HL-60/S4 treated with phorbol 12-myristate 13-acetate at 8.2 ng/mL for 4 days and 3 days (cell line): ENCODE results near the gene ARHGEF11.

Source experiments
- in situ Hi-C: fragments of 300-500 bp; cut with MboI; formaldehyde crosslinking; loops from 2 replicates; pipeline ENCODE4 v1.15.0; 2022; ENCODE audit warnings: low sequenced_read_pairs

ARHGEF11 gene

DNA sequence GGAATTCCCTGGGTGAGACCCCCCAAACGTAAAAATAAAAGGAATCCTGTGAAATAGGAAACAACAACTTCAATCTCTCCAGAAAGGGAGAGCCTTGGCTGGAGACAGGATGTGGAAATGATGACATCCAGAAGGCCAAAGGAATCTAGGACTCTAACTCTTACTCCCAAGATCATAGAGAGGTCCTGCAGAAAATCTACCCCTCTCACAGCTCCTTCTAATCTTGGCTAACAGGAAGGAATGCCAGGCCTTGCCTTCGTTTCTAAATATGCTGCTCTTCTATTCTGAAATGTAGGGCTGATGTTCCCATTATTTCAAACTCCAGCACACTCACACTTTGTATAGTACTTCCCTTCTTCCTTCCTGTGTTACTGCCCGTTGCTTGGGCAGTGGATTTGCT is 40.7 kb downstream of the ARHGEF11 start:
- in situ Hi-C loops, result no loop called here

DNA sequence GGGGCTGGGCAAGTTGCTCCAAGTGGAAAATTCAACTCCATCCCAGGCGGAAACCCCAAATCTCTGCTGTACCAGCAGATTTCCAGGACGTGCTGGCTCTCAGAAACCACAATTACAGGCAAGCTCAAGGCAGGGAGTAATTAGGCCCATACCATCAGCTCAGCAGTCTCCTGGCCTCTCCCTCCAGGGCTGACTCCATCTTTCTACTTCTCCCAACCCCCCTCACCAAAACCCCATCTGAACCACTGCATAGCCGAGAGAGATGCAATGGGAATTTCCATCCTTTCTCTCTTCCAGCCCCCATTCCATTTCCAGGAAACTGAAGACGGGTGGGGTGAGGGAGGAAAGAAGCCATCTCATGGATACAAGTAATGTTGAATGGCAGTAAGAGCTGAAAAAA is 41.2 kb downstream of the ARHGEF11 start:
- in situ Hi-C loops, result no loop called here

DNA sequence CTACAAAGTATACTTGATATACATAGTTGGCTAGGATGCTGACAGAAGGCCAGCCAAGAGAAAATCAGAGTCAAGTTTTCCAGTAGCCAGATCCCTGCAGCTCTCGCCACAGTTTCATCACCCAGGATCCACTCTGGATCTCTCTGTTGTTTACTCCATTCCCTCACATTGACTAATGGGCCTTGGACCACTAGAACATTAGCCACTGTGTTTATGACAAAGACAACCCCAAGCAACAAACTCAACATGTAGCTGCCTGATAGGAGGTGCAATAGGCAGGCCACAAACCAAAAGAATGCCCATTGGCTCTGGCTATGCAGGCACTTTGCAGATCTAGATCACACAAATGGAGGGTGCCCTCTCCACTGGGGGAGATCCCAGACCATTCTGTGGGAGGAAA is 44.2 kb downstream of the ARHGEF11 start:
- in situ Hi-C loops, result no loop called here

DNA sequence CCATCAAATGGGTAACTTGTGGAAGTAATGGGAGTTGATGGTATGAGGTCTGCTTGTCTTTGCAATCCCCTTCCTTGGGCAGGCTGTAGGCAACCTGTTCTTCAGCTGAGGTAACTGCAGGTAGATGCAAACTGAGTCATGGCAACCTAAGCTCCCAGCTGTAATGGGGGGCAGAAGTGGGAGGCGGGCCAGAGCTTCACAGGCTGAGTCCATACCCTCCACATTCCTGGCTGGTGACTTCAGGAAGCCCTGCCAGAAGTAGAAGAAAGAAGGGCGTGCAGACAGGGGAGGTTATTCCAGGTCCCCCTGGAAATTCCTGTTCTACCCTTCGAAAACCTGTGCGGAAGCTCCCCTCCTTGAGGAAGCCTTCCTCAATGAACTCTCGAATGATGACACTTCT is 44.9 kb downstream of the ARHGEF11 start:
- in situ Hi-C loops, result no loop called here

DNA sequence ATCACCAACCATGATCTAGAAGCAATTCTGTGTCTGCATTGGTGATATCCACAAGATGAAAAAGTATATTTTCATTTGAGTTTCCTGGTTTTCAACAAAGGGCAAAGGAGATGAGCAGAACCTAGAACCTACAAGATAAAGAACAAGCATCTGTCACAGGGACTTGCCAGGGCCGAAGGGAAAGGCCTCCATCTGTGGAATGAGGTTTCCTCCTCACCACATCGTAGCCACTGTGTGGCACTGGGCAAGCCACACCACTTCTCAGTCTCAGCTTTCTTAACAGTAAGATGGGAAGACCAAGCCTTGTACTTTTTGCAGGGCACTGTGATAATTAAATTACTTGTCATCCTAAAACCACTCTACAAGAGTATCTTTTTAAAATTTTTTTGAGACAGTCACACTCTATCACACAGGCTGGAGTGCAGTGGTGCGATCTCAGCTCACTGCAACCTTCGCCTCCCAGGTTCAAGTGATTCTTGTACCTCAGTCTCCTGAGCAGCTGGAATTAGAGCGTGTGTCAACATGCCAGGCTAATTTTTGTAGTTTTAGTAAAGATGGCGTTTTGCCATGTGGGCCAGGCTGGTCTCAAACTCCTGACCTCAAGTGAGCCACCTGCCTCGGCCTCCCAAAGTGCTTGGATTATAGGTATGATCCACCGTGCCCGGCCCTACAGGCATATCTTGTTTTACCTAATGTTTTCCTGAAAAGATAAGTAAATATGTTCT is 45.8 kb downstream of the ARHGEF11 start:
- in situ Hi-C loops, result no loop called here

DNA sequence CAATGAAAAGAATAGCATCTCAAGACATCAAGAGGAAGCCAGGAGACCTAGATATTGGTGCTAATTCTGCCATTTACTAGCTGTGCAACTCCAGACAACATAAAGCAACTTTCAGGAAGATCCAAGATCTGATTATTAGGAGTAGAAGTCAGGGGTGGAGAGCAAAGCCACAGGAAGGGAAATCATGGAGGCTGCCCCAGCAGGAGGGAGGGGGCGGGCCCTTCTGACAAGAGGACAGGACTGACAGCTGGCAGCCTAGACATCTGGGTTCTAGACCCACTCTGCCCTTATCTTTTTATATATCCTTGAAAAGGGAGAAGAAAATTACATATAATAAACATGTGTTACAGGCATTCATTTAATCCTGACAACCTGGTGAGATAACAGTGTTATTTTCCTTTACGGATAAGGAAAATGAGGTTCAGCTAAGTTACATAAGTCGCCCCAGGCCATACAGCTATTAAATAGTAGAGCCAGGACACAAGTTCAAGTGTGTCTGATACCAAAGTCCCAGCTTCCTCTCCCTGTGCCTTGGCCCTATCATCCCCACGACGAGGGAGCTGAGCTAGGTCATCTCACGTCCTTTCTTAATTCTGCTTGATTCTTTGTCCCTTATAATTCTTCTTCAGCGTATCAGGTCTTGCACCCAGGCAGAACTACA is 46.6 kb downstream of the ARHGEF11 start:
- in situ Hi-C loops, result no loop called here

DNA sequence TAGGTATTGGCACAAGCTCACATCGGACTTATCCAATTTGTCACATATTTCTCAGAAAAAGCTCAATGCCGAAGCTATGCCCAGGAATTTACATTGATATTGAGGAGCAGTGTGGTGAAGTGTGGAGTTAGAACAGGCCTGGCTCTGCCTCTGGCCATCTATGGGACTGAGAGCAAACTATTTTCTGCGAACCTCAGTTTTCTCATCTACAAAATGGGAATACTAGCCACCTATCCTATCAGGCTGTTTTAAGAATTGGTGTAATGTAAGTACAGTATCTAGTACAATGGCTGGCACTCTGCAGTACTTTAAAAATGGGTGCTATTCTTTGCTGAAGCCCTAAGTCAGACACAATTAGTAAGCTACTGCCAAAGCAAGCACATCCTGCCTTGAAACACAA is 47.2 kb downstream of the ARHGEF11 start:
- in situ Hi-C loops, result no loop called here

DNA sequence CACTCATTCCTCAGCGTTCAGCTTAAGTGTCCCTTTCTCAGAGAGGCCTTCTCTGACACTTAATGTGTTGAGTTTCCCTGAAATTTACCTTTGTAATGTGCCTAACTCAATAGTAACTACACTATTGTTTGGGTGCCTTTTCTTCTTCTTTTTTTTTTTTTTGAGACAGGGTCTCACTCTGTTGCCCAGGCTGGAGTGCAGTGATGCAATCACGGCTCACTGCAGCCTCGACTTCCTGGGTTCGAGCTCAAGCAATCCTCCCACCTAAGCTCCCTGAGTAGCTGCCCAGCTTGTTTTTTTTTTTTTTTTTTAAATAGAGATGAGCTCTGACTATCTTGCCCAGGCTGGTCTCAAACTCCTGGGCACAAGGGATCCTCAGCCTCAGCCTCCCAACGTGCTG is 50.1 kb downstream of the ARHGEF11 start:
- in situ Hi-C loops, result no loop called here

DNA sequence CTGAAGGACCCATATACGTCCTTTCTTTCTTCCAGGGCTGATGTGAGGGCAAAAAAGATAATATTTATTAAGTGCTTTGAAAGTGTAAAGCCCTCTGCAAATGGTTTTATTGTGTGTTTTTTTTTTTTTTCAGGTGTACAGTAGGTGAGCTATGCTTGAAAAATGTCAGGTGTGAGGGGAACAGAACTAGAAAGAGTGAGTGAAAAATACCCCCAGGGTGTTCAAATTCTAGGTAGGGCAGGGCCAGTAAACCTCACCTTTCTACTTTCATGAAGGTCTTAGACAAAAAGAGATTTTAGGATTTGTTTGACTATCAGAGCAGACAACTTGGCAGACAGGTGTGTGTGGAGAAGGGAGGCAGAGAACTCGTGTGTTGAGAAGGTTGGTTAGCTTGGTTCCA is 51.3 kb downstream of the ARHGEF11 start:
- in situ Hi-C loops, result no loop called here

DNA sequence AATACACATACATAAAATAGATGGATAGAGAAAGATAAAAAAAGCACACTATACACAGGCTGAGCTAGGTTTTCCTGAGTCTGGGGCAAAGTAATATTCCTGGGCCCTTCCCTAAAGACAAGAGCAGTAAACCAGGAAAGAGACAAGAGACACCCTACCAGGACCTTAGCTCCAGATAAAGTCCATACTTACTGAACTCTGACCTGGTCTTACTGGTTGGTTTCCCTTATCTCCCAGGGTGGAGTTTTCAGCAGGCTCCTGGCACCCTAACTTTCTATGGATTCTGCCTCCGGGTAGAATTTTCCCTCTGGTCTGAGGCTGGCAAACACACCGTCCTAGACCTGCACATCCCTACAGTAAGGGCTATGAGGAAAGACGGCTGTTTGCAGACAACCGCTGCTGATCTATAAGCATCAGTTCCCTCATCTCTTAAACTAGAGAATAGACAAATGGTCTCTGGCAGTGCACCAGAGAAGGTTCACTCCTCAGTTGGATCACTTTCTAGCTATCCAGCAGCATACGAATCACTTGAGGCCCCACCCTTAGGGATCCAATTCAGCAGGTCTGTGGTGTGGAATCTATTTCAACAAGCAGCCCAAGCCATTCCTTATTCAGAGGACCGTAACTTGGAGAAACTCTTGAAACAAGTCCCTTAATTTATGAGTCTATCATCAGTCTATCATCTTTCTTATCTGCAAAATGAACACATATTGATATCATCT is 52.0 kb downstream of the ARHGEF11 start:
- in situ Hi-C loops, result no loop called here

DNA sequence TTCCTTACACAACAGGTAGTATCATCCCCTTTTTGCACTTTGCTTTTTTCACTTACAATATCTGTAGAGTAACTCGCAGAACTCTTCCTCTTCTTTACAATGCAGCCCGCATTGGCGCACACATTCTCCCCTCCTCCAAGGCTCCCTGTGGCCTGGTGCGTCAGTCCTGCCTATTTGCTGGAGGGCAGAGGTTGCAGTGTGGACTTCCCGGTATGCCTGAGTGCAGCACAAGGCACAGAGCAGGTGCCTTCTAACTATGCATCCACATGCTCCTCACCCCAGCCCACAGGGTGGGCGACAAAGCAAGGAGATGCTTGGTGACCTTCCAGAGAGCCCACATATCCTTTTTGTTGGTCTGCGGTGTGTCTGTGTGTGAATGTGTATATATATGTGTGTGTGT is 53.3 kb downstream of the ARHGEF11 start:
- in situ Hi-C loops, result no loop called here

DNA sequence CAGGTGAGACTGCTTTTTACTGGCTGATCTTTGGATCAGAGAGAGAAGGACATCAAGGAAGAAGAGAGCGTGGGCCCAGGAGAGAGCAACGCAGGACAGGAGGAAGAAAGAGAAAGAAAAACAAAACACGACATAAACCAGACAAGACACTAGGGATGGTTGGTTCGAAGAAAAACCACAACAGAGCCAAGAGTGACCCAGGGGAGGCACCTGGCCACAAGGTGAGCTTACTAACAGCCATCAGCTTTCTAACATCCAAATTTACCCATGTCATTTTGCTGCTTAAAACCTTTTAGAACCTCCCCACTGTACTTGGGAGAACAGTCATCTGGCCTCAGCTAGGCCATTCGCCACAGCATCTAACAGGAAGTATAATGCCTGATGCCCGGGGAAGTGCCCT is 57.8 kb downstream of the ARHGEF11 start:
- in situ Hi-C loops, result no loop called here

DNA sequence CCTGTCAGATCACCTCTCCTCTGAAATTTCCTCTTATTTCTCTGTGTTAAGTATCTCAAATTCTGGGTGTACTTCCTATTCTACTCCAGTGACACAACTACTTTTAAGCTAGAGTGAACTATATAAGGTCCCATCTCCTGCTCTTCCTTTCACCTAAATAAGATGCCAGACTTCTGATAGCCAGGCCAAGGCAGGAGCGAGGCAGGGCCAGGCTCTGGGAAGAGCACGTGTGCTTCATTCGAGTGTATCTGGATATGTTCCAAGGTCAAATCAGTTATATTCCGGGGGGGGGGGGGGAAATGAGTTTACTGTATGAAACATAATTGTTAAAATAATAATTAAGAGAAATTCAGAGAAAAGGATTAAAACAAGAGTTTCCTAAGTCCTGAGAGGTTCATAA is 65.0 kb downstream of the ARHGEF11 start:
- in situ Hi-C loops, result no loop called here

DNA sequence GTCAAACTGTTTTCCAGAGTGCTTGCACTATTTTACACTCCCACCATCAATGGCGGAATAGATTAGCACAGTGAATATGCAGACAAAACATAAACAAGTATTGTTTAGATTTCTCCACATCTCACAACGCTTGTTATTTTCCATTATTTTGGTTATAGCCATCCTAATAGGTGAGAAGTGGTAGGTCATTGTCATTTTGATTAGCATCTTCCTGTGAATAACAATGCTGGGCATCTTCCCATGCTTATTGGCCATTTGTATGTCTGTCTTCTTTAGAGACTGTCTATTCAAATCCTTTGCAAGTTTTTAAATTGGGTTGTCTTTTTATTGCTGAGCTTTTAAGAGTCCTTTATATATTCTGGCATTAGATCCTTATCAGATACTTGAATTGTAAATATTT is 70.5 kb downstream of the ARHGEF11 start:
- in situ Hi-C loops, result no loop called here

DNA sequence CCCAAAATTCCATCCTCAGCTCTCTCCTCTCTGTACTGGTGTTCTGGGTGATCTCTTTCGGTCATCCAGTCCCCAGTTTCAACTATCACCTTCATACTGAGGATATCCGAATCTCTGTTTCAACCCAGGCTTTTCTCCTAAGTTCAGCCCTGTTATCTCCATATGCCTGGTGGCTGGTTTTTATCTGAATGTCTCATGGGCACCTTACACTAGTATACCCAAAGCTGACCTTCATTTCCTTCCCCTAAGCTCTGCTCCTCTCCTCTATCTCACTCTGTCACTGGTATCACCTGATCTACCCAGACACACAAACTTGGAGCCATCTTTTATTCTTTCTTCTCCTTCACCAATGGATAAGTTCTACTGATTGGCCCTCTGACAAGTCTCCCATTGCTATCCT is 72.1 kb downstream of the ARHGEF11 start:
- in situ Hi-C loops, result no loop called here

DNA sequence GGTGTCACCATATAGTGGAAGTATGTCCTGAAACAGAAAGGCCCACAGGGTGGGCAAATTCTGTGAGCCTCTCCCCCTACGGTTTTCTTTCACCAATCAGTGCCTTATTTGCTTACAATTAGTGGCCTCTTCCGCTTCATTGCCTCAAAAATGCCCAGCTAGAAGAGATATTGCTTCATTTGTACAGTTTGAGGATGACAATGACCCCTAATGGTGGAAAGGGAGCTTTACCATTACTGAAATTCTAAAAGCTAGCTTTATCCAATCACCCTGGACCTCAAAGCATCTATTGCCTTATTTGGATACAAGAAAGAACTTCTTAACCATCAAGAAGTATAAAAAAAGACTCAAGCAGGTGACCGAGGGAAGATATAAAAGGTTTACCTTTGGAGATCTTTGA is 75.5 kb downstream of the ARHGEF11 start:
- in situ Hi-C loops, result no loop called here

DNA sequence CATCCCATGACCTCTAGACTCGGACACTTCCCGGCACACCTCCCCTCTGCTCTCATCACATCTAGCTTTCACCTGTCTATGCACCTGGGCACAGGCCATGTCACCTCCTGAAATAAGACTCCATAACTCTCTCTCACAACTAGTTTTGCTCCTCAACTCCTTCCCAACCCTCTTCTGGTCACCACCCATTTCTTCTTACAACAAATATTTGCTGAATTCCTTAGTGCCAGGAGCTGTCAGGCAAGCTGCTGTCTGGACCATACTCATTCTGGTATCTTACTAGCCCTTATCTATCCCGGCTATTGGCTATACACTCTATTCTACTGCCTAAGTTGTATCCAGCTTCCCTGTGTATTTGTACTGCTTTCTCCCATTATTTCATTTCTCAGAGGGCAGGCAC is 76.0 kb downstream of the ARHGEF11 start:
- in situ Hi-C loops, result no loop called here

DNA sequence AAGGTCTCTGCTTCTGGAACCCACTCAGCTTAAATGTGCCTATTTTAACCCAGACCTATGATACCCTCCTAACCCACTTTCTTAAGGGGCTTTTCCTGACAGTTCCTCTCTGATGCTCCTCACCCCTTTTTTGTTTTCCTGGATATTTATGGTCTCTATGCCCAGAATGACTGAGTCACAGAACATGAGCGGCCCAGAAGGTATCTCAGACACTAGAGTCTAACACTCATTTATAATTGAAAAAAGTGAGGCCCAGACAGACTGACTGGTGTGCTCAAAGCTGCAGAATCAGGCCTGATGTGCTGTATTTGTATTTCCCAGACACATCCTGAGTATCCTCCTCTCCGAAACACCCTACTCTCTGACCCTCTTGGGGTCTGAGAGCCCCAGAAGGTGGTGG is 81.1 kb downstream of the ARHGEF11 start:
- in situ Hi-C loops, result no loop called here

DNA sequence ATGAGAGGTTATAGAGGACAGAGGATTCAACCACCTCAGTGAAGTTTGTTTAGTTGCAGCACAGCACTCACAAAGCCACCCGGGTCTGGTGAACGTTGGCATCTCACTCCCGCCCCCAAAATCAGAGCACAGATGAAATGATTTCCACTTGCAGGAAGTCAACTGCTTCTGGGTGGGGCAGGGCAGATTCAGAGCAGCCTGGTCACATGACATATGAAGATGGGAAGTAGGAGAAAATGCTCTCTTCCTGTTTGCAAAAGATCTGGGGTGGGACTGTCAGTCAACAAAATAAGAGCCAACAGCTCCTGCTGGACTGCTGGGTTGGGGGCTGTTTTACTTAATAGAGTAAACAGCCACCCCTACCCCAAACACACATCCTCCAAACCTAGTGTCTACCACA is 81.9 kb downstream of the ARHGEF11 start:
- in situ Hi-C loops, result no loop called here

DNA sequence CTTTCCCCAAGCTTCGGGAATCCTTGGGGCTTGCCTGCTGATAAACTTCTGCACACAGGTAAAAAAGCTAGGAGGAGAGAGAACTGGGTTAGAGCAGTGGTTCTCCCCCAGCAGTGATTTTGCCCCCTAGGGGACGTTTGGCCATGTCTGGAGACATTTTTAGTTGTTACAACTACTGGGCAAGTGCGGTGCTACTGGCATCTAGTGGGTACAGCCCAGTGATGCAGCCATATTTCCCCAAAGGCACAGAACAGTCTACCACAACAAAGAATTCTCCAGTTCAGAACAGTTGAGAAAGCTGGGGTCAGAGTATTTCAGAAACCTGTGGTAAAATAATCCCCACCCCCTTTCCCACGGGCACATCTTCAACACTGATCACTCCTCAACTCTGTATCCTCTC is 83.8 kb downstream of the ARHGEF11 start:
- in situ Hi-C loops, result no loop called here

DNA sequence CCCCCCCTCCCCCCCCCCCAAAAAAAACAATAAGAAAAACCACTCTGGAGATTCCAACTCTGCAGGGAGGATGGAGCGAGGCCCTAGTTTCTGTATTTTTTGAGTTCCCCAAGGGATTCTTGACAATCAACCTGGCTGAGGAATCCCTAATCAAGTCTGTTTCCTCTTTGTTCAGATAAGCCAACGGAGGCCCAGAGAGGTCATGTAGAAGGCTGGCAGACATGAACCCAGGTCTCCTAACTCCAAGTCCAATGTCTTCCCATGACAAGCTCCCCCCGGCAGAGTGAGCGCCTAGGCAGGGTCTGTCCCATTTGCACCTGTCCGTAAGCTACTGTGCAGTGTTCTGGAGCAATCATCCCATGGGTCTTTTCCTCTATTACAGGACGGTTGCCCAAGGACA is 85.6 kb downstream of the ARHGEF11 start:
- in situ Hi-C loops, result no loop called here

DNA sequence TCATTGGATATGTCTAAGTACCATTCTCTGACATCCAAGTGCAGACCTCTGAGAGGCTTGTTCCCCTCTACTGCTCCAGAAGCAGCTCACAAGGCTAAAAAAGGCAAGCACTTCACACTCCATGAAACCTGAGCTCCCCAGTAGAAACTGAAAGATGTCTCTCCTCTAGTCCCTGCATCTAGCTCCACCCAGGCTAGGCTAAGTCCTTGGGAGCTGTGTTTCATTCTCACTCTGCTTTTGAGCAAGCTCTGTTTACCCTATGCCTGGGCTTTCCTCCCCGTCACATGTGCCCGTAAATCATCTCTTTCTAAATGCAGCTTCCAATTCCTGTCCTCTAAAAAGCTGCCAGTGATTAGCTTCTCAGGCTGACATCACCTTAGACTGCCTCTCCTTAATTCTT is 86.1 kb downstream of the ARHGEF11 start:
- in situ Hi-C loops, result no loop called here
